GM21723 (cell line): Measurements from ENCODE around the gene MEMO1.

Source experiments
- ATAC-seq: cut with Tn5 transposase; IDR thresholded peaks from one replicate; pipeline ENCODE4 v1.9.1; 2021; ENCODE audit warnings: mild to moderate bottlenecking, moderate library complexity; ENCODE audit not compliant: unreplicated experiment

MEMO1 gene

DNA sequence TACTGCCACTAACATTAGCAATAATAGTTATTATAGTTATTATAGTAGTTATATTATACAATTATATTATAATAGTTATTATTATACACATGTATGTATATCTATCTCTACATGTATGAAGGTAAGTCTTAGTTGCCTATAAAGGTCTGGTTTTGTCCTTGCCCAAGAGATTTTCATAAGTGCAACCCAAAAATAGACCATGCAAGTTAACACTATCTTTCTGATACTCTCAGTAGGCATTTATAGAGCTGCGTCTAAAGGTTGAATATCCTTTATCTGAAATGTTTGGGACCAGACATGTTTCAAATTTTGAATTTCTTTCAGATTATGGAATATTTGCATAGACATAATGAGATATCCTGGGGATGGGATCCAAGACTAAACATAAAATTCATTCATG, 175.4 kb downstream of the MEMO1 start:
- ATAC-seq: no peak

DNA sequence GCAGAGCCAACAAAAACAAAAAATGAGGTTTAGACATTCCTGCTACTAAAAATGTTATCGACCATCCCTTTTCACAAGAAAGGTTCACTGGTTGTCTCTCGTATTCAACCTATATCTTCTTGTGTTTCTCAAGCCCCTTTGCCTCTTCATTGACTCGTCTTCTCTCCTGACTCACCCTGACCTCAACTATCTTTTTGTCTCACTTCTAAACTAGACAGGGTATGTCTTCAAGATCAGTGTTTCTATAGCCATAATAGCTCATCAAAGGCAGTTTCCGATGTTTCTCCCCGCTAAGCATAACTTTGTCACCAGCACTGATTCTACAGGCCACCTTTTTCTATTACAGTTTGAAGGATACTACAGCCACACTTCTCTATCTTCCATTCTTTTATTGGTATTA, 178.4 kb downstream of the MEMO1 start:
- ATAC-seq: no peak

DNA sequence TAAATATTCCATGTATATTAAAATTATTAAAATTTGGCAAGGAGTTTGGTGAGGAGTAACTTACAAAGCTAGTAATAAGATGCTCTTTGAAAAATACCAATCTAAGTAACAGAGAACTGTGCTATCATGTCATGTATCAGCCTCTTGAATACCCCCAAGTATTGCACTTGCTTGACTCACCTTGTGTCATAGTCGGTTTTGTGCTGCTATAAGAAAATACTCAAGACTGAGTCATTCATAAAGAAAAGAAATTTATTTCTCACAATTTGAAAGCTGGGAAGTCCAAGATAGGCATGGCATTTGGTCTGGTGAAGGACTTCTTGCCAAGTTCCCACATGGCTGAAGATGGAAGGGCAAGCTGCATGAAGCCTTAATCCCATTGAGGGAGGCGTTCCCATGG, 179.2 kb downstream of the MEMO1 start:
- no peak for ATAC-seq

DNA sequence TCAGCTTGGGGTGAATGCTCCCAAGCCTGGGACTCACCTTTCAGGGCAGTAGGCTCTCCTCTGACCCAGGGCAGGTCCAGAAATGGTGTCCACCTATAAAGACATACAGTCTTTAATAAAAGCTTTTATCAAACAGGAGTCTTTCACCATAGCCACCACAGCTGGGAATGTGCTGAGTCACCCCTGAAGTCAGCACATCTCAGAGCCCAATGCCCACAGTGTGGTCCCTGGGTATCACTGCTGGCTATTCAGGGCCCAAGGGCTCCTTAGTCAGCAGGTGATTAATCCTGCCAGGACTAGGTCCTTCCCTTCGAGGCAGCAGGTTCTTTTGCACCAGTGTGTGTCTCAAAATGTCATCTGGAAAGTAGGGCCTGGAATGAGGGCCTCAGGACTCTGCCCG, 181.9 kb downstream of the MEMO1 start:
- ATAC-seq: no peak

DNA sequence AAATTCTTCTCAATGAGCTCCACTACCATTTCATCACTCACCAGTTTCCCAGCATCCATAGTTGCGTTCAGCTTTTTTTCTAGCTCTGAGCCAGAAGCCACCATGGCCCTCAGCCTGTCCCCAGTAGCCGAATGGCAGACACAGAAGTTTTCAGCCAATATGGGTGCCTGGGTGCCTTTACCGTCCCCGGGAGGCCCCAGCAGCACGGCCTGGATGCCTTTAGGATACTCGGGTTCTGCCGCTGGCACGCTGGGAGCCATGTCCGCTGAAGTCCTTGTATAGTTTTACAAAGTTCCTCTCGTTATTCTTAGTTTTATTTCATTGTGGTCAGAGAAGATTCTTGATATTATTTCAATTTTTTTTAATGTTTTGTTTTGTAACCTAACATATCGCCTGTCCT, 187.2 kb downstream of the MEMO1 start:
- no peak for ATAC-seq

DNA sequence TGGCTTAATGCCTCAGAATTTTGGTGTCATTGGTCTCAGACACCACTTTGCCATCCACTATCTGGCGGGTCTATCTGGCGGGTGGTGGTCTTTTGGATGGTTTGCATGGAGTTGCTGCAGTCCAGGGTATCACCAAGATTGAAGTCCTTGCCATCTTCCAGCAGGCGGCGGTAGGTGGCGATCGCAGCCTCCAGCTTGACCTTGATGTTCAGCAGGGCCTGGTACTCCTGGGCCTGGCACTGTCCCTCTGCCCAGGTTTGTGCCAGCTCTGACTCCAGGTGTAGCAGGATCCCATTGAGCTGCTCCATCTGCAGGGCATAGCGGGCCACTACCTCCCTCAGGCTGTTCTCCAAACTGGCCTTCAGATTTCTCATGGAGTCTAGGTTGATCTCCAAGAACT, 188.2 kb downstream of the MEMO1 start:
- no peak for ATAC-seq
